NOMO-1 treated with DMSO at 0.1 percent for 48 hours (cell line): ENCODE data around the gene METRN.
A peak's percentile ranks its signal among the peaks of the same experiment; 100 is the strongest.

Experiments
- DNase-seq: peaks from one replicate; lab custom pipeline; 2025; ENCODE audit not compliant: unreplicated experiment; lab: John Stamatoyannopoulos, UW

METRN gene

GRCh38 chr16:722835-723633, 8.1 kb downstream of the METRN start:
- DNase-seq: no peak

DNA sequence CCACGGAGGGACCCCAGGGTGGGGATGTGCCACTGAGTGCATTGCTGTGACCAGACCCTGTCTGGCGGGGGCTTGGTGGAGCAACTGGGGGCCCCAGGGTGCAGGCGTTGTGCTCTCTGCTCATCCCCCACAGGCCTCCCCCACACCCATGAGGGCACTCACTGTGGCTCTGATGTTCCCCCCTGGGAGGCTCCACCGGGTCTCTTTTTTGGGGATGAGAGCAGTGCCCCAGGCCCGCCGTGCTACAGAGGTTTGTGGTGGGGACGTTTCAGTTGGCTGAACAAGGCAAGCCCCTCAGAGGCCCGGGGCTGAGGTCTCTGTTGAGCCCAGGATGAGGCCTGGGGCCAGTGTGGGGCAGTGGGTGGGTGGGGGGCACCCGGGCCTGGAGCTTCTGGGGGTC, 8.8 kb downstream of the METRN start:
- no peak for DNase-seq

DNA sequence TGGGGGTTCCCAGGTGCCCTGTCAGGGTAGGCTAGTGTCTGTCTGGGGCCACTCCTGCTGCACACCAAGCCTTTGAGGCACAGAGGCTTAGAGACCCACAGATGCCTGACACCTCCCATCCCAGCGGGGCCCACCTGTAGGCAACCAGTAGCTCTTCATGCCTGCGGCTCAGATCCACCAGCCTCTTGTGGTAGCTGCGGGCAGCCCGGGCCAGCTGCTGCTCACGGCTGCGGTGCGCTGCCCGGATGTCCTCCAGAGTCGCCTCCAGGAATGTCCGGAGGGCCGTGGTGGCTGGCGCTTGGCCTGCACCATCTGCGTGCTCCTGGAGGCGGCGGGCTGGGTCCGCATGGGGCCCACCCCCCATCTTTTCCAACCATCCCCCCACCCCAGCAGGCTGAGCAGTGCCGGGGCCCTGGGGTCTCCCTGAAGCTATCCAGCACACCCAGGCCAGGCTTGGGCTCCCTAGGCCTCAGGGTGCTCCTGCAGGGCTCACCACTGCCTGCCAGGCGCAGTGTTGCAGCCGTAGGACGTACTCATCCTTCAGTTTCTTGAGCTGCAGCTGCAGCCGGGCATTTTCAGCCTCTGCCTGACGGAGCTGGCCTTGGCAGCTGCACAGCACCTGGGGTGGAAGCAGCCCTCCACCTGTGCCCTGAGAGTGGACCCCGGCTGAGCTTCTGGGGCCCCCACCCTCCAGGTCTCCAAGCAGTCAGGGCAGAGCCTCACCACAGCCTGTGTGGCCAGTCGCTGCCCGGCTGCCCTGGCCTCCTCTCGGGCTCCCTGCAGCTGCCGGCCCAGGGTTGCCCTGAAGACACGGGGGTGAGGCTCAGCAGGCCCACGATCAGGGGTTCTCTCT, 9.5 kb downstream of the METRN start:
- DNase-seq: no peak

- no peak for DNase-seq
Measured at GRCh38 chr16:725041-725376, 10.1 kb downstream of the METRN start.

GRCh38 chr16:725463-726187, 10.7 kb downstream of the METRN start:
- no peak for DNase-seq

DNA sequence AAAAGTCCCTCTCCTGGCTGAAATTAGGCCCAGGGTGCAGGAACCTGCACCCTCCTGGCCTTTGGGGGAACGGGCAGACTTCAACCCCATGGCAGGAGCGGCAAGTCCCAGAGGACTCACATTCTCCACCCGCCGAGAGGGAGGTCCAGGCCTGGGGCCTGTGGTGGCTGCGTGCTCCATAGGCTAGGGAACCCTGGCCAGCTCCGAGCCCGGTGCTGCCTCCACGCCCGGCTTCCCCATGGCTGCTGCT, 11.2 kb downstream of the METRN start:
- DNase-seq: no peak

- peak; percentile 50 for DNase-seq
Measured at GRCh38 chr16:726438-727290, 11.7 kb downstream of the METRN start, which contains the start of the genes CCDC78 and HAGHL. TSS of gene CCDC78 (minus strand) at chr16:726443. CDS start at chr16:726367, 76 bp downstream. TSS of gene HAGHL (plus strand) at chr16:727106. CDS start at chr16:727510, 404 bp downstream.

GRCh38 chr16:727291-727977, 12.5 kb downstream of the METRN start:
- DNase-seq: peak; percentile 25

DNA sequence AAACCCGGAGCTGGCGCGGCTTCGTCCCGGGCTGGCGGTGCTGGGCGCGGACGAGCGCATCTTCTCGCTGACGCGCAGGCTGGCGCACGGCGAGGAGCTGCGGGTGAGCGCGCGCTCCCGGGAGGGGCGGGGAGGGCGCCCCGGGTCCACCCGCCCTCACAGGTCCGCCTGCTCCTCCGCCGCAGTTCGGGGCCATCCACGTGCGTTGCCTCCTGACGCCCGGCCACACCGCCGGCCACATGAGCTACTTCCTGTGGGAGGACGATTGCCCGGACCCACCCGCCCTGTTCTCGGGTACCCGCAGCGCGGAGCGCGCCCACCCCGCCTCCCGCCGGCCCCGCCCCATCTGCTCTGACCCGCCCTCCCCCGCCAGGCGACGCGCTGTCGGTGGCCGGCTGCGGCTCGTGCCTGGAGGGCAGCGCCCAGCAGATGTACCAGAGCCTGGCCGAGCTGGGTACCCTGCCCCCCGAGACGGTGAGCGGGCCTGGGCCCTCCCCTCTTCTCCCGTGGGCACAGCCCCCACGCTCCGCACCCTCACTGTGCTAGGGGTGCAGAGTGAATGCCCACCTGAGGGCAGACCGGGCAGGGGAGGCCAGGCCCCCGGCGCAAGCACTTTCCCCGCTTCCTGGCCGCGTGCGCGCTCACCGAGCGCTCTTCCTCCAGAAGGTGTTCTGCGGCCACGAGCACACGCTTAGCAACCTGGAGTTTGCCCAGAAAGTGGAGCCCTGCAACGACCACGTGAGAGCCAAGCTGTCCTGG, 13.4 kb downstream of the METRN start:
- DNase-seq: peak; percentile 51

GRCh38 chr16:728890-729744, 14.2 kb downstream of the METRN start:
- no peak for DNase-seq

GRCh38 chr16:729768-730665, 15.1 kb downstream of the METRN start:
- no peak for DNase-seq

GRCh38 chr16:730666-731509, 16.0 kb downstream of the METRN start:
- no peak for DNase-seq

DNA sequence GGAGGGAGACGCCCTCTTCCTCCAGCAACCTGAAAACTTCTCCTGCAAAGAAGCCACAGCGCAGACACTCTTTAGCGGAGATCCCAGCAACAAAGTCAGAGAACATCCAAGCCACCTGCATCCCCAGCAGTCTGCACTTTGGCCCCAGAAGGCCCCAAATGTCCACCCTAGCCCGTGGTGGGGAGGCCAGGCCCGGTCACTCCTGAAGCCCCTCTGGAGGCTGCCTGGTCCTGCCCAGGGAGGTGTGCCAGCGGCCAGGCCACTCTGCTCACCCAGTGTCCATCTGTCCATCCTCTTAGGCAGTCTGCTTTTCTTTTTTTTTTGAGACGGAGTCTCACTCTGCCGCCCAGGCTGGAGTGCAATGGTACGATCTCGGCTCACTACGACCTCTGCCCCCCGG, 17.4 kb downstream of the METRN start:
- no peak for DNase-seq

DNA sequence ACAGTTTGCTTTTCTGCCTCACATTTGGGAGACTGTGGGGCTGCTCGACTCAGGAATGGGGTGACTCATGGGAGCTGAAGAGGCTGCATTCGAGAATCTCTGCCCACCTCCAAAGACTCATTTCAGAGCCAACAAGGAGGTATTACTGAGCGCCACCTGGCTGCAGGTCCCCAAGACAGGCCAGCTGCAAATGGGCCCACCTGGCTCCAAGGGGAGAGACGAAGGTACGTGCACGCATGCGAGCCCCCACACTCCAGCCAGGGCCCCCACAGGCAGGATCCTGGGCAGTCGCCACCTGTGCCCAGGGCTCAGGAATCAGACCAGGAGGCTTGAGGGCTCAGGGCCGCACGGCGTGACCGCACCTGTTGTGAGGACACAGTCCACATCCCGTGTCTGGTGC, 18.0 kb downstream of the METRN start:
- no peak for DNase-seq

- DNase-seq: no peak
Measured at GRCh38 chr16:733382-734207, 18.7 kb downstream of the METRN start.
